Stimulated activated memory B cell treated with anti-CD40 and anti-IgM and Interleukin-4, amounts not matched to agents 10 μg/mL and 1 μg/mL and 100 μg/mL, for 72 hours (primary cell): ENCODE results near the gene PDE9A.
"Not testable (repeated sequence)": the region's sequence is repeated elsewhere in the genome, so short reads cannot be mapped to it uniquely, and the experiment has no call there.

Experiments used
- ATAC-seq: fragments of 150-1000 bp; cut with Tn5 transposase; 2 replicates; pipeline ENCODE4 v1.10.0; 2021
- H3K27ac Mint-ChIP-seq: one replicate; pipeline ENCODE4 v1.8.0; 2022; ENCODE audit warnings: mild to moderate bottlenecking, mixed read lengths
- H3K27me3 Mint-ChIP-seq: one replicate; pipeline ENCODE4 v1.8.0; 2022; ENCODE audit warnings: mixed read lengths
- H3K36me3 Mint-ChIP-seq: one replicate; pipeline ENCODE4 v1.8.0; 2022; ENCODE audit warnings: mixed read lengths
- H3K4me1 Mint-ChIP-seq: one replicate; pipeline ENCODE4 v1.8.0; 2022; ENCODE audit warnings: mixed read lengths
- H3K4me3 Mint-ChIP-seq: one replicate; pipeline ENCODE4 v1.8.0; 2022; ENCODE audit warnings: mild to moderate bottlenecking, moderate library complexity, mixed read lengths
- H3K9me3 Mint-ChIP-seq: one replicate; pipeline ENCODE4 v1.8.0; 2022; ENCODE audit warnings: mixed read lengths

Gene PDE9A

GRCh38 chr21:42619166-42619565 lies 34.3 kb upstream of the PDE9A start:
- Mint-ChIP-seq H3K9me3 (no peaks in the 10 kb centered on the region), H3K36me3 (no peaks in the 10 kb centered on the region), H3K27ac (no peak overlapping the region), H3K4me3 (no peak overlapping the region), H3K4me1 (no peaks in the 10 kb centered on the region), H3K27me3 (peaks cover 59% of the 10 kb centered on the region)
- ATAC-seq: no peak

GRCh38 chr21:42619841-42620240 lies 33.6 kb upstream of the PDE9A start:
- no peaks in the 10 kb centered on the region for H3K36me3 Mint-ChIP-seq
- no peaks in the 10 kb centered on the region for H3K4me1 Mint-ChIP-seq
- H3K9me3 Mint-ChIP-seq: no peaks in the 10 kb centered on the region
- H3K27me3 Mint-ChIP-seq: peaks cover 65% of the 10 kb centered on the region
- H3K4me3 Mint-ChIP-seq: no peak overlapping the region
- no peak overlapping the region for H3K27ac Mint-ChIP-seq
- ATAC-seq: no peak

- ATAC-seq: no peak
- H3K9me3 Mint-ChIP-seq: no peaks in the 10 kb centered on the region
- H3K4me3 Mint-ChIP-seq: no peak overlapping the region
- H3K27ac Mint-ChIP-seq: no peak overlapping the region
- no peaks in the 10 kb centered on the region for H3K36me3 Mint-ChIP-seq
- peaks cover 72% of the 10 kb centered on the region for H3K27me3 Mint-ChIP-seq
- H3K4me1 Mint-ChIP-seq: no peaks in the 10 kb centered on the region
These were observed 32.1 kb upstream of the PDE9A start for GRCh38 chr21:42621166-42621818.

- Mint-ChIP-seq H3K27me3 (peaks cover 77% of the 10 kb centered on the region), H3K27ac (no peak overlapping the region), H3K4me1 (no peaks in the 10 kb centered on the region), H3K4me3 (no peak overlapping the region), H3K9me3 (no peaks in the 10 kb centered on the region), H3K36me3 (no peaks in the 10 kb centered on the region)
- no peak for ATAC-seq
These were observed 31.6 kb upstream of the PDE9A start for GRCh38 chr21:42621819-42622177.

GRCh38 chr21:42622284-42622683 lies 31.1 kb upstream of the PDE9A start:
- Mint-ChIP-seq H3K36me3 (no peaks in the 10 kb centered on the region), H3K9me3 (no peaks in the 10 kb centered on the region), H3K27me3 (peaks cover 82% of the 10 kb centered on the region), H3K4me3 (no peak overlapping the region), H3K27ac (no peak overlapping the region), H3K4me1 (no peaks in the 10 kb centered on the region)
- ATAC-seq: no peak

- no peak for ATAC-seq
- H3K4me1 Mint-ChIP-seq: no peaks in the 10 kb centered on the region
- H3K4me3 Mint-ChIP-seq: no peak overlapping the region
- H3K36me3 Mint-ChIP-seq: no peaks in the 10 kb centered on the region
- H3K9me3 Mint-ChIP-seq: no peaks in the 10 kb centered on the region
- peaks cover 74% of the 10 kb centered on the region for H3K27me3 Mint-ChIP-seq
- H3K27ac Mint-ChIP-seq: no peak overlapping the region
These were observed 29.7 kb upstream of the PDE9A start for GRCh38 chr21:42623694-42624093.

GRCh38 chr21:42624095-42624790 lies 29.2 kb upstream of the PDE9A start:
- ATAC-seq: no peak
- H3K4me3 Mint-ChIP-seq: no peak overlapping the region
- no peak overlapping the region for H3K27ac Mint-ChIP-seq
- peaks cover 68% of the 10 kb centered on the region for H3K27me3 Mint-ChIP-seq
- H3K4me1 Mint-ChIP-seq: no peaks in the 10 kb centered on the region
- H3K36me3 Mint-ChIP-seq: no peaks in the 10 kb centered on the region
- no peaks in the 10 kb centered on the region for H3K9me3 Mint-ChIP-seq

- Mint-ChIP-seq H3K27me3 (peaks cover 61% of the 10 kb centered on the region), H3K9me3 (no peaks in the 10 kb centered on the region), H3K4me3 (no peak overlapping the region), H3K4me1 (no peaks in the 10 kb centered on the region), H3K27ac (no peak overlapping the region), H3K36me3 (no peaks in the 10 kb centered on the region)
- ATAC-seq: no peak
These were observed 28.5 kb upstream of the PDE9A start for GRCh38 chr21:42624936-42625335.

- Mint-ChIP-seq H3K4me3 (no peak overlapping the region), H3K27me3 (peaks cover 49% of the 10 kb centered on the region), H3K36me3 (no peaks in the 10 kb centered on the region), H3K9me3 (no peaks in the 10 kb centered on the region), H3K4me1 (no peaks in the 10 kb centered on the region), H3K27ac (no peak overlapping the region)
- no peak for ATAC-seq
These were observed 27.2 kb upstream of the PDE9A start for GRCh38 chr21:42626171-42626570.

GRCh38 chr21:42627527-42628289 lies 25.7 kb upstream of the PDE9A start:
- no peak overlapping the region for H3K4me3 Mint-ChIP-seq
- no peaks in the 10 kb centered on the region for H3K36me3 Mint-ChIP-seq
- no peak overlapping the region for H3K27ac Mint-ChIP-seq
- H3K27me3 Mint-ChIP-seq: peaks cover 36% of the 10 kb centered on the region
- ATAC-seq: no peak
- no peaks in the 10 kb centered on the region for H3K4me1 Mint-ChIP-seq
- no peaks in the 10 kb centered on the region for H3K9me3 Mint-ChIP-seq

GRCh38 chr21:42628466-42629061 lies 24.9 kb upstream of the PDE9A start:
- not testable (repeated sequence) for H3K36me3 Mint-ChIP-seq, H3K27ac Mint-ChIP-seq, H3K9me3 Mint-ChIP-seq, ATAC-seq, H3K4me1 Mint-ChIP-seq, H3K4me3 Mint-ChIP-seq
- peaks cover 31% of the 10 kb centered on the region for H3K27me3 Mint-ChIP-seq

- no peaks in the 10 kb centered on the region for H3K4me1 Mint-ChIP-seq
- no peak overlapping the region for H3K27ac Mint-ChIP-seq
- H3K36me3 Mint-ChIP-seq: no peaks in the 10 kb centered on the region
- H3K27me3 Mint-ChIP-seq: peaks cover 19% of the 10 kb centered on the region
- no peak for ATAC-seq
- no peak overlapping the region for H3K4me3 Mint-ChIP-seq
- H3K9me3 Mint-ChIP-seq: no peaks in the 10 kb centered on the region
These were observed 23.4 kb upstream of the PDE9A start for GRCh38 chr21:42629933-42630589.

GRCh38 chr21:42630626-42631025 lies 22.8 kb upstream of the PDE9A start:
- Mint-ChIP-seq H3K36me3 (no peaks in the 10 kb centered on the region), H3K9me3 (no peaks in the 10 kb centered on the region), H3K27ac (no peak overlapping the region), H3K27me3 (peaks cover 19% of the 10 kb centered on the region), H3K4me3 (no peak overlapping the region), H3K4me1 (no peaks in the 10 kb centered on the region)
- no peak for ATAC-seq

- Mint-ChIP-seq H3K27ac (no peak overlapping the region), H3K4me3 (no peak overlapping the region), H3K27me3 (peaks cover 14% of the 10 kb centered on the region), H3K9me3 (no peaks in the 10 kb centered on the region), H3K4me1 (no peaks in the 10 kb centered on the region), H3K36me3 (no peaks in the 10 kb centered on the region)
- ATAC-seq: no peak
These were observed 22.3 kb upstream of the PDE9A start for GRCh38 chr21:42631142-42631541.

GRCh38 chr21:42632336-42632751 lies 21.1 kb upstream of the PDE9A start:
- H3K27me3 Mint-ChIP-seq: peaks cover 2% of the 10 kb centered on the region
- H3K27ac Mint-ChIP-seq: no peak overlapping the region
- no peaks in the 10 kb centered on the region for H3K36me3 Mint-ChIP-seq
- H3K4me1 Mint-ChIP-seq: no peaks in the 10 kb centered on the region
- H3K9me3 Mint-ChIP-seq: no peaks in the 10 kb centered on the region
- ATAC-seq: no peak
- no peak overlapping the region for H3K4me3 Mint-ChIP-seq
